OCI-LY1 (cell line): ENCODE results near the gene NDUFS7.

Experiments used
- H2AFZ ChIP-seq: fragments of 200-600 bp; sonication (generic), shearing (Covaris generic); 2 replicates; pipeline ENCODE4 v1.6.0; 2014; ENCODE audit warnings: antibody characterized with exemption, mild to moderate bottlenecking, low read length
- H3F3A ChIP-seq: fragments of 200-600 bp; sonication (generic), shearing (Covaris generic); 2 replicates; pipeline ENCODE4 v1.6.0; 2014; ENCODE audit warnings: mild to moderate bottlenecking, antibody characterized with exemption, low read length, moderate library complexity; ENCODE audit not compliant: insufficient read depth
- H3K27ac ChIP-seq: fragments of 200-600 bp; sonication (generic); 2 replicates; pipeline ENCODE4 v1.5.1; 2014; ENCODE audit warnings: low read length, mixed run types, mild to moderate bottlenecking, low read depth; ENCODE audit not compliant: poor library complexity, severe bottlenecking
- H3K27me3 ChIP-seq: fragments of 200-600 bp; sonication (generic); 2 replicates; pipeline ENCODE4 v1.6.0; 2014; ENCODE audit warnings: antibody characterized with exemption, mild to moderate bottlenecking, low read length, moderate library complexity; ENCODE audit not compliant: insufficient read depth
- H3K36me3 ChIP-seq: fragments of 200-600 bp; sonication (generic); 2 replicates; pipeline ENCODE4 v1.6.1; 2014; ENCODE audit warnings: mild to moderate bottlenecking, antibody characterized with exemption, low read length, moderate library complexity, mixed read lengths; ENCODE audit not compliant: insufficient read depth
- H3K4me1 ChIP-seq: fragments of 200-600 bp; sonication (generic); 2 replicates; pipeline ENCODE4 v1.5.1; 2014; ENCODE audit warnings: mild to moderate bottlenecking, low read length, moderate library complexity; ENCODE audit not compliant: insufficient read depth, severe bottlenecking
- H3K4me2 ChIP-seq: fragments of 200-600 bp; sonication (generic), shearing (Covaris generic); 2 replicates; pipeline ENCODE4 v1.6.1; 2014; ENCODE audit warnings: low read length
- H3K4me3 ChIP-seq: fragments of 200-600 bp; sonication (generic); 2 replicates; pipeline ENCODE4 v1.5.1; 2014; ENCODE audit warnings: low read length, low read depth, mild to moderate bottlenecking, mixed read lengths; ENCODE audit not compliant: poor library complexity, severe bottlenecking
- H3K79me2 ChIP-seq: fragments of 200-600 bp; shearing (Covaris generic); 2 replicates; pipeline ENCODE4 v1.6.1; 2016; ENCODE audit warnings: mixed run types, low read length, mixed read lengths; ENCODE audit not compliant: insufficient read depth
- H3K9ac ChIP-seq: fragments of 200-600 bp; sonication (generic), shearing (Covaris generic); 2 replicates; pipeline ENCODE4 v1.6.1; 2014; ENCODE audit warnings: mild to moderate bottlenecking, low read length, mixed read lengths
- H3K9me2 ChIP-seq: fragments of 200-600 bp; sonication (generic), shearing (Covaris generic); 2 replicates; pipeline ENCODE4 v1.6.1; 2014; ENCODE audit warnings: low read depth, mild to moderate bottlenecking, low read length, mixed read lengths
- H3K9me3 ChIP-seq: fragments of 200-600 bp; shearing (Covaris generic); 2 replicates; pipeline ENCODE4 v1.6.1; 2014; ENCODE audit warnings: low read length, mixed read lengths
- H4K20me1 ChIP-seq: fragments of 200-600 bp; sonication (generic), shearing (Covaris generic); 2 replicates; pipeline ENCODE4 v1.6.0; 2016; ENCODE audit warnings: mild to moderate bottlenecking, low read length; ENCODE audit not compliant: insufficient read depth
- EZH2 ChIP-seq: fragments of 200-600 bp; sonication (generic), shearing (Covaris generic); IDR thresholded peaks from 2 replicates; pipeline ENCODE4 v1.8.0; 2017; ENCODE audit warnings: borderline replicate concordance, mixed run types, mild to moderate bottlenecking, antibody characterized with exemption, low read length, moderate library complexity, mixed read lengths
- TF ChIP-seq, protein P1 (sequence below): fragments of 200-600 bp; sonication (generic), shearing (Covaris generic); IDR thresholded peaks from 2 replicates; pipeline ENCODE4 v1.5.1; 2017; ENCODE audit warnings: mild to moderate bottlenecking, antibody characterized with exemption, low read length, moderate library complexity, mixed read lengths

NDUFS7 gene

DNA sequence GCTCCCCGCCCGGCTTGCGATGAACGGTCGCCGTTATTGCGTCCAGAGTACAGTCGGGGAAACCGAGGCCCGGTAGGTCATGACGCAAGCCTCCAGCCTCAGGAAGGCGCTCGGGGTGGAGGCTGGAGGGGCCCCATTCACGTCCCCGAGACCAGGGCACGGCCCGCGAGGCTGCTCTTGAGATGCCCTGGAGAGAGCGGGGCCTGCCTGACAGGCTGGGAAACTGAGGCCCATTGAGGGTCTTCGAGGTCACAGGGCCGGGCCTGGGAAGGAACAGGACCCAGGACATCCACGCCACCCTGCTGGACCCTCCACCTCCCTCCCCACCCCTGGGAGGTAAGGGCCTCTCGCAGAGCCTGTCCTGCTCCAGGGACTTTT, 367 bp downstream of the NDUFS7 start:
- H3K4me3 ChIP-seq: peak overlapping the region; percentile 97
- peaks cover 7% of the 10 kb centered on the region for H3K4me1 ChIP-seq
- no peaks in the 10 kb centered on the region for H3F3A ChIP-seq
- H3K27ac ChIP-seq: peak overlapping the region; percentile 80
- TF ChIP-seq, protein P1, sequence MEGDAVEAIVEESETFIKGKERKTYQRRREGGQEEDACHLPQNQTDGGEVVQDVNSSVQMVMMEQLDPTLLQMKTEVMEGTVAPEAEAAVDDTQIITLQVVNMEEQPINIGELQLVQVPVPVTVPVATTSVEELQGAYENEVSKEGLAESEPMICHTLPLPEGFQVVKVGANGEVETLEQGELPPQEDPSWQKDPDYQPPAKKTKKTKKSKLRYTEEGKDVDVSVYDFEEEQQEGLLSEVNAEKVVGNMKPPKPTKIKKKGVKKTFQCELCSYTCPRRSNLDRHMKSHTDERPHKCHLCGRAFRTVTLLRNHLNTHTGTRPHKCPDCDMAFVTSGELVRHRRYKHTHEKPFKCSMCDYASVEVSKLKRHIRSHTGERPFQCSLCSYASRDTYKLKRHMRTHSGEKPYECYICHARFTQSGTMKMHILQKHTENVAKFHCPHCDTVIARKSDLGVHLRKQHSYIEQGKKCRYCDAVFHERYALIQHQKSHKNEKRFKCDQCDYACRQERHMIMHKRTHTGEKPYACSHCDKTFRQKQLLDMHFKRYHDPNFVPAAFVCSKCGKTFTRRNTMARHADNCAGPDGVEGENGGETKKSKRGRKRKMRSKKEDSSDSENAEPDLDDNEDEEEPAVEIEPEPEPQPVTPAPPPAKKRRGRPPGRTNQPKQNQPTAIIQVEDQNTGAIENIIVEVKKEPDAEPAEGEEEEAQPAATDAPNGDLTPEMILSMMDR: no peak
- no peak for TF ChIP-seq EZH2
- H2AFZ ChIP-seq: no peak overlapping the region
- peaks cover 8% of the 10 kb centered on the region; the same call in 1 of the 2 replicates for H3K79me2 ChIP-seq
- peak overlapping the region; percentile 96 for H3K9ac ChIP-seq
- H3K9me3 ChIP-seq: no peaks in the 10 kb centered on the region
- H4K20me1 ChIP-seq: no peaks in the 10 kb centered on the region
- H3K4me2 ChIP-seq: peak overlapping the region; percentile 81
- H3K27me3 ChIP-seq: no peaks in the 10 kb centered on the region
- H3K36me3 ChIP-seq: peaks cover 19% of the 10 kb centered on the region
- no peaks in the 10 kb centered on the region for H3K9me2 ChIP-seq

- peak overlapping the region; percentile 97 for H3K4me3 ChIP-seq
- H3K4me1 ChIP-seq: peaks cover 7% of the 10 kb centered on the region
- peak overlapping the region; percentile 80 for H3K27ac ChIP-seq
- H3K79me2 ChIP-seq: peaks cover 8% of the 10 kb centered on the region; the same call in 1 of the 2 replicates
- no peaks in the 10 kb centered on the region for H3K27me3 ChIP-seq
- H3K9me2 ChIP-seq: no peaks in the 10 kb centered on the region
- TF ChIP-seq EZH2: no peak
- TF ChIP-seq, protein P1: no peak
- no peaks in the 10 kb centered on the region for H4K20me1 ChIP-seq
- peaks cover 24% of the 10 kb centered on the region for H3K36me3 ChIP-seq
- H3K9me3 ChIP-seq: no peaks in the 10 kb centered on the region
- peak overlapping the region; percentile 96 for H3K9ac ChIP-seq
- peak overlapping the region; percentile 81 for H3K4me2 ChIP-seq
- no peak overlapping the region for H2AFZ ChIP-seq
- H3F3A ChIP-seq: no peaks in the 10 kb centered on the region
These were observed 887 bp downstream of the NDUFS7 start for GRCh38 chr19:1384478-1385110.

GRCh38 chr19:1385816-1386215, 2.1 kb downstream of the NDUFS7 start:
- Histone ChIP-seq H3K4me3 (no peak overlapping the region), H3K4me2 (no peak overlapping the region), H3F3A (no peaks in the 10 kb centered on the region), H3K9me2 (no peaks in the 10 kb centered on the region), H3K27ac (no peak overlapping the region), H2AFZ (no peak overlapping the region), H4K20me1 (no peaks in the 10 kb centered on the region), H3K9me3 (no peaks in the 10 kb centered on the region), H3K27me3 (no peaks in the 10 kb centered on the region), H3K9ac (no peak overlapping the region), H3K36me3 (peaks cover 33% of the 10 kb centered on the region), H3K79me2 (peaks cover 8% of the 10 kb centered on the region; the same call in 1 of the 2 replicates), H3K4me1 (peaks cover 7% of the 10 kb centered on the region)
- no peak for TF ChIP-seq EZH2
- TF ChIP-seq, protein P1: no peak
